Activated gamma-delta T cell (primary cell): ENCODE data around the gene LINC01488.

ENCODE experiments used
- DNase-seq: peaks from one replicate; lab custom pipeline; 2025; lab: John Stamatoyannopoulos, UW

Gene LINC01488

DNA sequence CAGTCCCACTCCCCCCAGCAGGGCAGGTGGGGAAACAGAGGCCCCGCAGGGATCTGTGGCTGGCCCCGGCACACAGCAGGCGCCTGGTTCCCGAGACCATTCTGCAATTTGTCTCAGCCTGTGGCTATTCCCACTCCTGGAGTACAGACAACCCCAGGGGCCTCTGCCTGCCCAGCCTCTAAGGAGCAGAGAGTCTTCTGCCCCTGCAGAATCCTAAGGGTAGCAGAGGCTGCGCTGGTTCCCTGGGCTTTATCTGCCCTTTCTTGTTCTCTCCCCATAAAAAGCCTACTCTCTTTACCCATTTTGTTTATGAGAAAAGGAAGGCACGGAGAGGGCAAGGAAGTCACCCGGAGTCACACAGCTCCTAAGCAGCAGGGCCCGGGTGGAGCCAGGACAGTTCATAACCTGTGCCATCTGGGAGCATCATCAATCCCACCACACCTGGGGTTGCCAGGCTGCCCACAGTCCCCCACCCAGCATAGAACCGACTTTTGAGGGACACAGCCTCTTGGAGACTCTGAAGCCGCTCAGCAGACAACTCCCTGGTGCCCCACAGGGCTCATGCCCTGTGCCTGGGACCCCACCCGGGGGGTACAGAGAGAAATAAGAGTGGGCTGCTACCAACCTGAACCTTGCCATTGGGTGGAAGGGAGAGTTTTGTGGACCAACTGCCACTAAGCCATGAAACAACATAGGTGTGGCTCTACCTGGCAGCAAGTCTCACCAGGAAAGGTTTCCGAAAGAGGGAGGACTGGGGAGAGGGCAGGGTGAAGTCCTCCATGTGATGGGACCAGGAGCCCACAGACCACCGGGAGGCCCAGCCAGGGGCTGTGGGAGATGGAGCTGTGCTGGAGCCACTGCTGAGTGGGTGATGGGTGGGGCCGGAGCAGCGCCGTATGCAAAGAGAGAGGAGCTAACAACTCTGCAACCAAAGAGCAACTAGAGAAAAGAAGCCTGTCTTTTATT, 17.2 kb upstream of the LINC01488 start:
- DNase-seq = no peak

DNA sequence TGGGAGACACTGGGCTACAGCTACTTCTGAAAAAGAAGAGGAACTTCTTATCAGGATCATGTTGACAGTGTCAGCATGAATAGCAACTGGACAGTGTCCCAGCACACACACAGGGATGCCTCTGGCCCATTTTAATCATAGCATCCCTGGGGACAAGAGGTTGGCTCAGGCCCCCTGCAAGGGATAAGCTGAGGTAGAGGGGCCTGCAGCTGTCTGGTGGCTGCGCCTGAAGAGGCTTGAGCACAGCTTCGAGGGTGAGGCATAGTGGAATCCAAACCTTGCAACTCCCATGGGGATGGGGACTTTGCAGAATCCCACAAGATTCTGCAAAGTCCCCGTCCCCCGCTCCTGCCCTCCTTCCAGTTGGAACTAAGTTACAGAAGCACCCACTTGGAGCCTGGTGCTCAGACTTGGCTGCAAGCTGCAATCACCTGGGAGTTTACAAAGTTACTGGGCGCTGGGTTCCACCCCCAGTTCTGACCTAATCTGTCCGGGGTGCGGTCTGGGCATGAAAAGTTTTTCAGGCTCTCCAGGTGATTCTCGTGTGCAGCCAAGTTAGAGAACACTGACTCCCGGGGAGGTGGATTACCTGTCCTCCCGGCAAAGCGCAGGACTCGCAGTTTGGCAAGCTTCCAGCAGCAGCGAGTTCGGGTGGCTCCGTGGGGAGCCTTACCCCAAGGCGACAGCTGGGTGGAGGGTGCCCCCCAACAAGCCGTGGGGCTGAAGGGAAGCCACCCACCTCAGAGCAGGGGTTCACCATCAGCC, 16.0 kb upstream of the LINC01488 start:
- no peak for DNase-seq

DNA sequence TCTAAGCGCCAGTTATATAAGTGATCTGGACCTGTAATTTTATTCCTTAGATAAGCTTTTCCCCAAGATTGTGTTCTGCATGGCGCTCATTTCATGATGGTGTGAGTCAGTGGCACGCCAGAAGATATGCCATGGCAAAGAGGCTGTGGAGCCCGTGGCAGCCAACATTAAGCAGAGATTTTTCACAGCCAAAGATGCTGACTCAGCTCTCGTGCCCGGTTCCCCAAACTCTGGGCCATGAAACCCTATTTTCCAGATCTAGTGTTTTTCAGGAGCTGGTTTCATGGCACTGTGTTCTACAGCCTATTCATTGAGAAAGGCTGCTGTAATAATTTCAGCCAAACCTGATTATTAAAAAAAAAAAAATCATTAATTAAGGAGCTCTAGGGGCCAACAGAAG, 15.4 kb upstream of the LINC01488 start:
- no peak for DNase-seq

DNA sequence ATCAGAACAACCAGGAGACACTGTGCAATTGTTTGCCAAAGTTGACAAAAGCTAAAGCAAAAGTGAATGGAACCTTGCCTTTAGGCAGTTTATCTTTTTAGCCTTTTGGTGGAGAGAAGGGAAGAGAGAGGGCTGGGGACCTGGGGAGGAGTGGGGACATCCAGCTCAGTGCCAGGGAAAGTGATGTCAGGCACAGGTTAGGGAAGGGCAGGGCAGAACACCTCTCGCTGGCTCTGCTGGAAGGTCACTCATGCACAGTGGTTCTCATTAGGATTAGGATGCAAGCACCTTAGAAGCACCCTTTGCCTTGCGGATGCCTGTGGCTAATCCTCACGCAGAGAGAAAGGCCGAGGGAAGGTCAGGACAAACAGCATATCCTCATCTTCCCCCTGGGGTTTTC, 14.3 kb upstream of the LINC01488 start:
- no peak for DNase-seq

DNA sequence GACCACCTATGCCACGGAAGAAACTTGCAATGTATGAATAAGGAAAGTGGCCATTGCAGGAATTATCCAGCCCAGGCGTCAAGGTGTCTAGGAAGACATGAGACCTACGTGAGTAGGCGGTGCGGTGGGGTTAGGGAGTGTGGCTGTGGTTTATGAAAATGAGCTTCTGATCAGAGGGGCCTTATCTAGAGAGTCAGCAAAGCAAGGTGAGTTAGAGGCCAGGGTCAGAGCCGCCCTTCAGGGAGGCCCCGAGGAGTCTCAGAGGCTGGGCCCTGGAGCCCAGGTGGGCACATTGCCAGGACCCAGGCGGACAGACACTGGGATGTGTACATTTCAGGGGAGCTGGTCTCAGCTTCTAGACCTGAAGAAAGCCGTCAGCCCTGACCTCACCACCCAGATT, 13.8 kb upstream of the LINC01488 start:
- DNase-seq = no peak

DNA sequence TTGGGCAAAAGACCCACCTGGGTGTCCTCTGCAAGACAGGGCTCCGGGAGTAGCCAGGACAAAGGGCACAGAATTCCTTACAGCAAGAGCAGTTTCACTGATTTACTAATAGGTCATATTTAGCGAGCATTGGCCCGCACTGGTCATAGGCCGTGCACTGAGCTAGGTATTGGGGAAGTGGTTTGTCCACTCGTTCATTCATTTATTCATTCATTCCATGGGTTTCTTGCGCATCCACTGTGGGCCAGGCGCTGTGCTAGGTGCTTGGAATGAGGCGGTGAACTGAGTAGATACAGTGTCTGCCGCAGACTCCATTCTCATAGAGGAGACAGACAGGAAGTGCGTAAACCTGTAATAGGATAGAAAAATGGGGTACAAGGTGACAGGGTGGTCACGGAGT, 13.2 kb upstream of the LINC01488 start:
- no peak for DNase-seq

DNA sequence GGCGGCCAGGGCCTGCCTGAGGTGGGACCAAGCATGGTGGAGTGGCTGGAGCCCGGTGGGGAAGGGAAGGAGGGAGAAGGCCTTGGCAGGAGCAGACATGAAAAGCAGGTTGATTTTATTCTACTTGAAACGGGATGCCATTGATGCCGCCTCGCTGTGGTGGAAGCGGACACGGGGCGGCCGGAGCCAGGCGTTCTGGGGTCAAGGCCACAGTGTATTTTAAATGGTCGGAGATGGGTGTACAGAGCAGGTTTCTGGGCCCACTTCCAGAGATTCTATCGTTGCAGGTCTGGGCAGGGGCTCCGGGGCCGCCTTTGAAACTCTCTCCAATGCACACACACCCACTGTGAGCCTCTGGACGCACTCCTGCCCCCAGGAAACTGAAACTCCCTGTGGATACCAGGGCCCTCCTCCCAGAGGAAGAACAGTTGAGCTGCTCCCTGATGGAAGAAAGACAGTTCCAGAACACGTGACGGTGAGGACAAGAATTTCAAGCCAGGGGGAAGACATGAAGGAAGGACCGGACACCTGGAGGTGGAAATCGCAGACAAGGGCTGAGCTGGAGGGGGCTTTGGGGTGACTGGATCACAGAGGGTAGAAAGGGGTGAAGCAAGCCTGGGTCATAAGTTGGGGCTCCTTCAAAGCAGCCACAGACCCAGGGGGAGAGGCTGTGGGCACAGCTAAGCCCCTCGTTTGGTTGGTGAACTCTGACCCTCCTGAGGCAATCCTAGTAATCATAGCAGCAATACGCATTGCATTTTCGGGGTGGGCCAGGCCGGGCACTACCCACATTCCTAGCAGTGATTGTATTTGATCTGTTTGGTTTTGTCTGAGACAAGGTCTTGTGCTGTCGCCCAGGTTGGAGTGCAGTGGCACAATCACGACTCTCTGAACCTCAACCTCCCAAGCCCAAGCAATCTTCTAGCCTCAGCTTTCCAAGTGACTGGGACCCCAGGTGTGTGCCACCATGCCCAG, 12.3 kb upstream of the LINC01488 start:
- no peak for DNase-seq

DNA sequence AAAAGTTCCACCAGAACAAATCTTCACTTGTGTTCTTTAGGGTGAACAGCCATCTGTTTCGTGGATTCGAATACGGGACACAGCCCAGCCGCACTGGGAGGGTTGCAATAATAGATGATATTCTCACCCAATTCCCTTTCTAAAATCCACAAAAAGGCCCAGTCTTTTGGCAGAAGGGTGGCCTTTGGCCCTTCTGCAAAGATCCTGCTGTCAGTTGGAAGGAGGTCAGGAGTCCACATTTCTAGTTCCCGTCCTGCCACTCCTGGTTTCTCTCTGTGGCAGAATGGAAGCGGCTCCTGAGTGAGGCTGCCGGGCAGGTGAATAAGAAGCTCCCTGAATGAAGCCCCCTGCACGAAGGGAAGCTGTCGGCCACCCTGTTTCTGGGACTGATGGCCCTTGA, 11.2 kb upstream of the LINC01488 start:
- DNase-seq = no peak

DNA sequence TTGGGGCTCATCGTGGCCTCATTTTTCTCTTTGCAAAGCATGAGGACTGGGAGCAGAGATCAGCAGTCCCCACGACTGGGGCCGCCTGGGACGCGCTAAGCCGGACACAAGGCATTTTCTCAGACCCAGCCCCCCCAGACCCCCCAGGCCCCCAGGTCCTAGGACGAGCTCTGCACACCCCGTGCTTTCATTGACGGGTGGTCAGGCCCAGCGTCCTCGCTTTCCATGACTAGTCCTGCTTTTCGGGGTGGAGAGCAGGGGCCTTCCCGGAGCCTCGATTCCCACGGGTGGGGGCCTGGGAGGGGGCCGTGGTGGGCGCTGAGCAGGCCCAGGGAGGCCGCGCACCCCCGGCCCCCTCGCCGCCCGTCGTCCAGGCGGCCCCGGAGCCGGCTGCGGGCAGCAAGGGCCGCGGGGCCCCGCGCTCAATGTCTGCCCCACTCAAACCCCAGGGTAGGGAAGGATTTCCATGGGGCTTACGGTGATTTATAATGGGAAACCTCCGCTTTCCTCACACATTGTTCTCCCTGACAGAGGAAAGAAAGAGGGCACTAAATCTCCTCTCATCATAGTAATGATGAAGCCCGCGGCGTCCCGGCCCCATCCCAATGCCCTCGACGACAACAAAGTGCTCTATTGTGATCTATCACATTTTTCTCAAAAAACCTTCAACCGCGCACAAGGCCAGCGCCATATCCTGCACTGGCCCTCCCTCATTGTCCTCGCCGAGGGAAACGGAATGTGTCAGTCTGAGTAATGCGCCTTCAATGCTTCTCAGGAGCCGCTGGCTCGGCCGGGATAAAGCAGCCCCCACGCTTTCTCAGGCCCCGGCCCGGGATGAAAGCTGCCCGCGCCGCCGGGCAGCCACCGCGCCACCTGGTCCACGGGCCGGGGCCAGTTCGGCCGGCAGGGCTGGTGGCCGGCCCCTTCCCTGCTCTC, 10.4 kb upstream of the LINC01488 start:
- DNase-seq = no peak

DNA sequence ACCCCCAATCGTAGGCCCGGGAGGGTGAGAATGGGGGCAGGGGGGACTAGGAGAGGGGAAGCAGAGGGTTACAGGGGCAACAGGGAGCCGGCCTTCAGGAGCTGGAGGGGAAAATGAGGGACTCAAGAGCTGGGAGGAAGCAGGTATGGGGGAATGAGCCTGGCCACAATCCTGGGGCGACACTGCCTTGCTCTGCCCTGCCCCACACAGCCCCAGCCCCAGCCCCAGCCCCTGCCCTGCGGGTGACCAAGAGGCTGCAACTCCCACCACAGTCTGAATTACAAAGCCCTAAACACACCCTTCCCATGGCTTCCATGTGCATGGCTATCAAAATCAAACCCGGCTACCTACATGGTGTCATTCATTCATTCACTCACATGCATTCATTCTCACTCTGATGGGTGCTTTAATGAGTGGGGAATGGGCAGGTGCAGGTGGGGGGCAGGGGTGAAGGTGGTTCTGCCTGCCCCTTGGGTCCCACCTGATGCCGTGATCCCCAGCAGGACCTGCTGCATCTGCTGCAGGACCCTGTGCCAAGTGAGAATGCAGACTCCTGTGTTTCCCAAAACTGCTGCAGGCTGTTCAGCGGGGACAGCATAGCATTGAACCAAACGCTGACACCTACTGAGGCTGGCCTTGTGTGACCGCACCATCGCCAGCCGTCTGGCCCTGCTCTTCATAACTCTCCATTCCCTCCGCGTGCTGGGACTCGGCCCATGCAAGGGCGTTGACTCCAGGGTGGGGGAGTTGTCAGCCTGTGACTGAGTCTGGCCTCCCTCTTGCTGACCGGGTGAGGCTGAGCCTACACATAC, 9.5 kb upstream of the LINC01488 start:
- no peak for DNase-seq

DNA sequence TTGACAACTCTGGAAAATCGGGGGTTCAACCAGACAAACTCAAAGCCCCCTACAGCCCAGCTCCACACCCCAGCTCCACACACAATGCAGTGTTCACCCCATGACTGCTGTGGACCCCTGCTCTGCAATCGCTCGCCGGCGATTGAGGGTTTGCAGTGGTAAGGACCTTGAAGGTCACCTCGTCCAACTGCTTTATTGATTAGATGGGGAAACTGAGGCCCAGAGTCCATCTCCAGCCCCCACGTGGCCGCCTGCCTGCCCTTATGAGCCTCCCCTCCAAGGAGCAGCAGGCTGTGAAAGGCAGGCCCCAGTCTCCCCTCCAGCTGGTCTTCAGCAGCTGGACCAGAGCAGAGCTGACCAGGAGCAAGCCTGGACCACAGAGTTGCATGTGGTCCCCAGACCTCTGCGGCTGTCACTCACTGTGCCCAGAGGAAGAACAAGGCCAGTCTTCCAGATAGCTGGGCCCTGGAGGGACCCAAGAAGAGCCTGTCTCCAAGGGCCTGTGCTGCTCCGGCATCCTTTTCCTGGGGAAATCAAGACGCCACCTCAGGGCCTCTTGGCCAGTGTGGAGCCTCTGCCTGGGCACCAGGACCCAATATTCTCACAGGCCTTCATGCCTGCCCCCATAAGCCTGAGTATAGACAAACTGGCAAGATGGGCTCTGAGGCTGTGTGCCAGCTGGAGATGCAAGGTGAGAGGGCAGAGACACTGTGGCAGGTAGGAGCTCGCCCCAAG, 8.8 kb upstream of the LINC01488 start:
- no peak for DNase-seq

DNA sequence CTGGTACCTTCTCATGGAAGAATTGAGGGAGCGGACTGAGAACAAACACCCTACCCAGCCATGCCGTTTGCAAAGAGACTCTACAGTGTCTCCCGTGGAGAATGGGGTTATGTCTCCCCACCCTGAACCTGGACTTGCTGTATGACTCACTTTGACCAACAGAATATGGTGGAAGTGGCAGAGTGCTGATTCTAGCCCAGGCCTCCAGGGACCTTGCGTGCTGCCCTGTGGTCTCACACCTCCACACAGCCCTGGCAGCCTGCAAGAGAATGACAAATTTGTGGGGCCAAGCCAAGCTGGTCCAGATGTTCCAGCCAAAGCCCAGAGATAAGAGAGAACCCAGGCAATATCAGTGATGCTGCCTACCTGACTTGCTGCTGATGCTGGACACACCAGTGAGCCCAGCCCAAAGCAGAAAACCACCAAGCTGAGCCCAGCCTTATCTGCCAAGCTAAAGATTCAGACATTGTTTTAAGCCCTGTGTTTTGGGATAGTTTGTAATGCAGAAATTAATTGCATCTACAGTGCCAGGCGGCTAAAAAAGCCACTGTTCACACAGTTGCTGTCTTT, 8.1 kb upstream of the LINC01488 start:
- no peak for DNase-seq

DNA sequence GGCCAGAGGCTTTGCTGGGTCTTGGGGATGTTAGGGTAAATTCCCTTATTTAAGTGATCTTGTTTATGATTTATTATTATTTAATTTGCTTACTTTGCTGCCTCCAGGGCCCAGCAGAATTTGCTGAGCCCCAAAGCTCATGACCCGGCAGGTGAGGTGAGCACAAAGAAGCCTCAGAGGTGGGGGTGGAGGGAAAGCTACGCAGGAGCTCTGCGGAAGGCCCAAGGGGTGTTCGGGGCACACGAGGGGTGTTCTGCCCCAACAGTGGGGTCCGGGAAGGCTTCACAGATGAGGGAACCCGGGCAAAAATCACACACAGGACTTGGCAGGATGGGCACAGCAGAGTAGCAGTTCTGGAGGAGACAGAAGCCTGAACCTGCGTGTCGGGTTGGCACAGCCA, 6.7 kb upstream of the LINC01488 start:
- DNase-seq = no peak

DNA sequence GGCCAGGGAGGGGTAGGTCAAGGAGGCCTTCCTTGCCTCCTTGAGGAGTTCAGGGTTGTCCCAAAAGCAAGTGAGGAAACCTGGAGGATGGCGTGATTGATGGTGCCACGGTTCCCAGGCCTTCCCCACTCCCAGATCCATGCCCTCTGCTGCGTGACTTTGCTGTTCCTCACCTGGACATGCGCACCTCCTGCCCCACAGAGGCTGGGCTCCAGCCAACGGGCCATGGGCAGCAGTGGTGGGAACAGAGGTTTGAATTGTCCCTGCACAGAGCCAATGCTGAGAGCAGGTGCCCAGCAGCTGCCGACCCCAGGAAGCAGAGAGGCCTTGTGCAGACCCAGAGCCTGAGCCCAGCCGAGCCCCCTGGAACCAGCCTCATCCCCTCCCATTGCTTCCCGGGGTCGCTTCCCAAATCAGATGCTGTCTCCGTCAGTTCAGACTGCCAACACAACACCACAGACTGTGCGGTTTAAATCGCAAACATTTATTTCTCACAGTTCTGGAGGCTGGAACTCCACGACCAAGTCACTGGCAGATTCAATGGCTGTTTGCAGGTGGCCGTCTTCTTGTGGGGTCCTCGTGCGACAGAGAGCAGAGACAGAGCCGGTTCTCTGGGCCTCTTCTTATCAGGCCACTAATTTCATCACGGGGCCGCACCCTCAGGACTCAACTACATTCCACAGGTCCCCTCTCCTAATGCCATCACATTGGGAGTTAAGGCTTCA, 6.2 kb upstream of the LINC01488 start:
- no peak for DNase-seq

DNA sequence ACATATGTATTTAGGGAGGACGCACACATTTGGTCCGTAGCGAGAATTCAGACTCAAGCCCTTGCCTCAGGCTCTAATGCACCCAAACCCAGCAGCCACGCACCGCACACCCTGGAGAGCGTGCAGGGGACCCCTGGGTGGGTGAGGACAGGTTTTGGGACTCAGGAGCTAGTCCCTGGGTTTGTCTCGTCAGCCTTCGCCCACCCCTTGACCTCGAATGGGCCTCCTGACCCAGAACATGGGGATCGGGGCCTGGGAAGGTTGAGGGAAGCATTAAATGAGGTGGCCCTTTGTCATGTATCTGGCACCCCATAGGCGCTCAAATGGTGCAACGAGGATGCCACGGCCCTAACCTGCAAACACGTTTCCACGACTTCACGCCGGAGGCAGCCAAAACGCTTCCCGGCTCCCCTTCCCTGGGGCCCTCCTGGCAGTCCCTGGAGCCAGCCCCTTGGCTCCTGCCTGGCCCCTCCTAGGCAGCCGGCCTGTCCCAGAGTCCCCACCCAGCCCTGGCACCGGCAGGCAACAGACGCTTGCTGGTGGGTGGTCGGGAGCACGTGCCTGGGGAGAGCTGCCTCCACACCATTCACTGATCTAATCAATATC, 5.5 kb upstream of the LINC01488 start:
- no peak for DNase-seq

DNA sequence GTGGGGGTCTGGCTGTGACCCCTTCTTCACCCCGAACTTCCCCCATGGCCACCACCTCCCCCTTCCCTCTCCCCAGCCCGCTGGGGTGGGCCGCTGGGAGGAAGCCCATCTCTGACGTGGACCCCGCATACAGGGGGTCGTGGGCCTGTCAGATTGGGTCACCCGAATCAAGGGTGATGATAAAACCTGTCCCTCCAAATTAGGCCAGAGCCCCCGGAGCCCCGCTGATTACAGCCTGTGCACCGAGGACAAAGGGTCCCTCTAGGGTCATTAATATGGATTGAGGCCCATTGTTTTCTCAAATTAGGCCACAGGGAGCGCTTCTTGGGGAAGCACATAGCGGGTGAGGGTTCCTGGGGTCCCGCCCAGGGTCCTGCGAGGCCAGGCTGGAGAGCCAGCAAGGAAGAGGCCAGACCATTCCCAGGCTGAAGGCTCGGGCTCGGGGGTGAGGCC, 4.9 kb upstream of the LINC01488 start:
- no peak for DNase-seq

DNA sequence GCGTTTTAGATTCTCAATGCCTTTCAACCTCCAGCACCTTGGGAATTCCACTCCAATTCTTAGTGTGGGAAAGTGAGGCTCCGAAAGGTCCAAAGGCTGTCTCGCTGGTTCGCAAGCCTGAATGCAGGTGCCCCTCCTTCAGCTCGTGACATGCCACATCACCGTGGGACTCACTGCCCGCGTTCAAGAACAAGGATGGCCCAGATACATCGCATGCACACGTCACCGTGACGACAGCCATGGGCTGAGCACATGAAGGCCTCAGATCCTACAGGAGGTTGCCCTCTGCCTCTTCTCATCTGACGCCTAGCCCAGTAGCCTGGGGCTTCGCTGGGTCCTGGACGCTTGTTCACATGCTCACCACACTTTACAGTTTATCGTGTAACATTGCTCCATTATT, 4.4 kb upstream of the LINC01488 start:
- DNase-seq = no peak
